Measurements from ENCODE around the gene L1CAM.

Gene L1CAM

GRCh38 chrX:153913701-153914100, 27.7 kb upstream of the L1CAM start:
- H3K4me3 ChIP-seq (ENCODE audit: low read depth, low read length), result no peak overlapping the region
- no peak for DNase-seq (ENCODE audit: low read depth)
- TF ChIP-seq, protein P1, sequence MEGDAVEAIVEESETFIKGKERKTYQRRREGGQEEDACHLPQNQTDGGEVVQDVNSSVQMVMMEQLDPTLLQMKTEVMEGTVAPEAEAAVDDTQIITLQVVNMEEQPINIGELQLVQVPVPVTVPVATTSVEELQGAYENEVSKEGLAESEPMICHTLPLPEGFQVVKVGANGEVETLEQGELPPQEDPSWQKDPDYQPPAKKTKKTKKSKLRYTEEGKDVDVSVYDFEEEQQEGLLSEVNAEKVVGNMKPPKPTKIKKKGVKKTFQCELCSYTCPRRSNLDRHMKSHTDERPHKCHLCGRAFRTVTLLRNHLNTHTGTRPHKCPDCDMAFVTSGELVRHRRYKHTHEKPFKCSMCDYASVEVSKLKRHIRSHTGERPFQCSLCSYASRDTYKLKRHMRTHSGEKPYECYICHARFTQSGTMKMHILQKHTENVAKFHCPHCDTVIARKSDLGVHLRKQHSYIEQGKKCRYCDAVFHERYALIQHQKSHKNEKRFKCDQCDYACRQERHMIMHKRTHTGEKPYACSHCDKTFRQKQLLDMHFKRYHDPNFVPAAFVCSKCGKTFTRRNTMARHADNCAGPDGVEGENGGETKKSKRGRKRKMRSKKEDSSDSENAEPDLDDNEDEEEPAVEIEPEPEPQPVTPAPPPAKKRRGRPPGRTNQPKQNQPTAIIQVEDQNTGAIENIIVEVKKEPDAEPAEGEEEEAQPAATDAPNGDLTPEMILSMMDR (IDR thresholded peaks at IDR 0.05; ENCODE audit: low read depth, low read length, missing control alignments), result no peak

DNA sequence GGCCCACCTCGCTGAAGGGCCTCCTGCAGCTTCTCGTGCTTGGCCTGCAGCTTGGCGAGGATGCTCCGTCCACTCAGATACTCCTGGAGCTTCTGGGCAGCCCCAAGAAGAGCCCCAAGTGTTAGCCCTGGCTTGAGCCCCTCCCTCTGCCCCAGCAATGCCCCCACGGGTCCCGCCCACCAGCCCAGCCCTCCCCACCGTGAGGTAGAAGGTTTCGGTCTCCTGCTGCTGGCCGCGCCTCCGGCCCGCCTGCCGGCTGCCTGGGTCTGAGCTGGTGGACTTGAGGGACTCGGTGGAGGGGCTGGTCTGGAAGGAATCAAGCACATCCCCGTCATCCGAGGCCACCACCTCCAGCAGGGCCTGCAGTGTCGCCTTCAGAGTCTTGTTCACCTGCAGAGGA, 27.2 kb upstream of the L1CAM start:
- DNase-seq (ENCODE audit: low read depth), result no peak
- H3K4me3 ChIP-seq (ENCODE audit: low read depth, low read length), result no peak overlapping the region
- TF ChIP-seq, protein P1 (IDR thresholded peaks at IDR 0.05; ENCODE audit: low read depth, low read length, missing control alignments), result no peak

- DNase-seq (ENCODE audit: low read depth), result no peak
- TF ChIP-seq, protein P1 (IDR thresholded peaks at IDR 0.05; ENCODE audit: low read depth, low read length, missing control alignments), result no peak
- no peak overlapping the region for H3K4me3 ChIP-seq (ENCODE audit: low read depth, low read length)
These were observed 25.8 kb upstream of the L1CAM start for GRCh38 chrX:153911798-153912197.

- TF ChIP-seq, protein P1 (IDR thresholded peaks at IDR 0.05; ENCODE audit: low read depth, low read length, missing control alignments), result no peak
- H3K4me3 ChIP-seq (ENCODE audit: low read depth, low read length), result no peak overlapping the region
- no peak for DNase-seq (ENCODE audit: low read depth)
These were observed 24.5 kb upstream of the L1CAM start for GRCh38 chrX:153910446-153910845.

GRCh38 chrX:153909980-153910360, 24.0 kb upstream of the L1CAM start:
- no peak overlapping the region for H3K4me3 ChIP-seq (ENCODE audit: low read depth, low read length)
- no peak for DNase-seq (ENCODE audit: low read depth)
- TF ChIP-seq, protein P1 (IDR thresholded peaks at IDR 0.05; ENCODE audit: low read depth, low read length, missing control alignments), result no peak

DNA sequence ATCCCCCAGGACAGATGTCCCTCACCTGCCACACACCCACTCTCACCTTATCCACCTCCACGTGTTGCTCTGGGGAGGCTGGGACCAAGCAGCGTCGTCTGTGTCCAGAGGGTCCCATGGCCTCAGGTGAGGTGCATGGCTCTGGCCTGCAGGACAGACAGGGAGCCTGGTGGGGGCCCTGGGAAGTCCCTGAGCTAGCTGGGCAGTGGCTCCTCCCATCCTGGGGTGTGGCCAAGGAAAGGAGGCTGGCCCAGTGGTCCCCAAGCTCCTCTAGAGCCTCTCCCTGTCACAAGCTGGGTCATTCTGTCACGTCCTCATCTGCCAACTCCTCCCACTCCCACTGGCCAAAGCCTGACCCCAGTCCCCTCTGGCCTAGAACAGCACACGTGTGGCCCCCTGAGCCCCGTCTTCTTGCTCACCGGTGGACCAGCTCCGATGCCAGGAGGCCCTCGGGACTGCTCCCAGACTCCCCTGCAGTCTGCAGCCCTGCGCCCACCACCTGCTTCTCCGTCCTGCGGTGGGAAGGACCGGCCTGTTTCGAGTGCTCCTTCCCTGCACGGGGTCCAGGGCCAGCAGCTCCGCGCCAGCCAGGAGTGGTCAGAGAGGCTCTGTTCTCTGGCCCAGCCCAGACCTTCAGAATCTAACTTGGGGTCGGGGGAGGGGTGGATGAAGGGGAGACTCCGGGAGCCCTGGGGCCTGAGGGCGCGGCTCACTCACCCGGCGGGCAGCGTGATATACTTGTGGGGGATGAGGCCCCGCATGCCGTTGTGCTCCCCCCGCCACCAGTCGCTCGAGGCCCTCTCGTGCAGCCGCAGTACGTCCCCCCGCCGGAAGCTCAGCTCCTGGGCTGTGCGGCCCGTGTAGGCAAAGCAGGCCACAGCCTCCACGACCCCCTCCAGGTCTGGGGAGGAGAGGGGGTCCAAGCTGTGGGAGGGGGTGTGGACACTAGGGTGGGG, 23.3 kb upstream of the L1CAM start:
- DNase-seq (ENCODE audit: low read depth), result no peak
- H3K4me3 ChIP-seq (ENCODE audit: low read depth, low read length), result no peak overlapping the region
- TF ChIP-seq, protein P1 (IDR thresholded peaks at IDR 0.05; ENCODE audit: low read depth, low read length, missing control alignments), result no peak

Data from GM12864 (cell line).